Neuronal stem cell (in vitro differentiated cells): Measurements from ENCODE around the gene TIA1.
"Not testable (repeated sequence)": the region's sequence is repeated elsewhere in the genome, so short reads cannot be mapped to it uniquely, and the experiment has no call there.

Experiments used
- DNase-seq: peaks from one replicate; pipeline ENCODE4 v3.0.0-alpha.2; 2013; ENCODE audit warnings: low spot score
- H2AFZ ChIP-seq: one replicate; pipeline ENCODE4 v1.6.1; 2013; ENCODE audit warnings: mild to moderate bottlenecking, low read length, inconsistent platforms
- H2AK5ac ChIP-seq: 2 replicates; pipeline ENCODE4 v1.6.1; 2013; ENCODE audit warnings: low read depth, mild to moderate bottlenecking, inconsistent platforms, low read length, moderate library complexity, mixed read lengths
- H2BK120ac ChIP-seq: 2 replicates; pipeline ENCODE4 v1.6.1; 2013; ENCODE audit warnings: low read depth, mild to moderate bottlenecking, inconsistent platforms, low read length, moderate library complexity, mixed read lengths
- H2BK12ac ChIP-seq: one replicate; pipeline ENCODE4 v1.6.1; 2013; ENCODE audit warnings: low read length, inconsistent platforms
- H2BK15ac ChIP-seq: 2 replicates; pipeline ENCODE4 v1.6.1; 2013; ENCODE audit warnings: mild to moderate bottlenecking, low read length, inconsistent platforms, mixed read lengths
- H2BK5ac ChIP-seq: one replicate; pipeline ENCODE4 v1.6.1; 2013; ENCODE audit warnings: inconsistent platforms, mild to moderate bottlenecking, low read length, moderate library complexity
- H3K14ac ChIP-seq: one replicate; pipeline ENCODE4 v1.6.1; 2013; ENCODE audit warnings: low read length, inconsistent platforms
- H3K18ac ChIP-seq: 2 replicates; pipeline ENCODE4 v1.6.1; 2013; ENCODE audit warnings: low read length, inconsistent platforms
- H3K23ac ChIP-seq: 2 replicates; pipeline ENCODE4 v1.6.1; 2013; ENCODE audit warnings: low read depth, mild to moderate bottlenecking, mixed read lengths, low read length, inconsistent platforms; ENCODE audit not compliant: poor library complexity
- H3K27ac ChIP-seq: replicated peaks from 3 replicates; pipeline ENCODE4 v1.5.1; 2013; ENCODE audit warnings: low read length, inconsistent platforms
- H3K27me3 ChIP-seq, 3 experiments: 2 replicates each; pipeline ENCODE4 v1.6.1; 2013; ENCODE audit warnings: low read length in 3 of 3, mild to moderate bottlenecking in 2 of 3, inconsistent platforms in 1 of 3, low read depth in 1 of 3, mixed read lengths in 1 of 3, moderate library complexity in 1 of 3; ENCODE audit not compliant: control insufficient read depth in 3 of 3, insufficient read depth in 3 of 3
- H3K36me3 ChIP-seq, 2 donors: replicated peaks in 1 of 2; 2 replicates each; pipeline ENCODE4 v1.6.1; 2013; ENCODE audit warnings: low read length in 2 of 2; ENCODE audit not compliant: control insufficient read depth in 2 of 2, insufficient read depth in 2 of 2
- H3K4ac ChIP-seq: 2 replicates; pipeline ENCODE4 v1.6.1; 2013; ENCODE audit warnings: inconsistent platforms, mild to moderate bottlenecking, low read length, moderate library complexity
- H3K4me1 ChIP-seq, 2 donors: 1 replicate in 1 of 2; 2 replicates in 1 of 2; pipeline ENCODE4 v1.6.1; 2013; ENCODE audit warnings: low read length in 2 of 2, low read depth in 1 of 2; ENCODE audit not compliant: control insufficient read depth in 2 of 2, insufficient read depth in 1 of 2
- H3K4me2 ChIP-seq: one replicate; pipeline ENCODE4 v1.6.1; 2013; ENCODE audit warnings: mild to moderate bottlenecking, low read length, inconsistent platforms; ENCODE audit not compliant: insufficient read depth, poor library complexity, severe bottlenecking
- H3K4me3 ChIP-seq, 2 donors: 2 replicates each; pipeline ENCODE4 v1.5.1; 2013; ENCODE audit warnings: low read length in 2 of 2, mild to moderate bottlenecking in 2 of 2, inconsistent platforms in 1 of 2, moderate library complexity in 1 of 2
- H3K79me1 ChIP-seq: one replicate; pipeline ENCODE4 v1.6.1; 2013; ENCODE audit warnings: low read depth, mild to moderate bottlenecking, inconsistent platforms, low read length, moderate library complexity
- H3K9ac ChIP-seq: one replicate; pipeline ENCODE4 v1.6.1; 2013; ENCODE audit warnings: mild to moderate bottlenecking, low read depth, low read length, inconsistent platforms; ENCODE audit not compliant: poor library complexity
- H3K9me3 ChIP-seq, 2 donors: replicated peaks in 1 of 2; 2 replicates each; pipeline versions ENCODE3 to v1.6.1; 2013; ENCODE audit warnings: low read length in 2 of 2, mild to moderate bottlenecking in 2 of 2, inconsistent platforms in 1 of 2, low read depth in 1 of 2, mixed read lengths in 1 of 2, moderate library complexity in 1 of 2; ENCODE audit not compliant: control insufficient read depth in 2 of 2, insufficient read depth in 1 of 2
- H4K8ac ChIP-seq: one replicate; pipeline ENCODE4 v1.6.1; 2013; ENCODE audit warnings: low read depth, mild to moderate bottlenecking, inconsistent platforms, low read length, moderate library complexity
- H4K91ac ChIP-seq: one replicate; pipeline ENCODE4 v1.6.1; 2013; ENCODE audit warnings: low read length, low read depth, mild to moderate bottlenecking, inconsistent platforms; ENCODE audit not compliant: poor library complexity
- WGBS, 2 donors: extraction: QIAGEN DNeasy Blood & Tissue Kit; methylation state at CpG; one replicate each; pipeline ENCODE4 v1.1.7; 2013; ENCODE audit warnings: missing lambda C conversion rate in 2 of 2, mixed read lengths in 1 of 2; ENCODE audit not compliant: insufficient read length in 2 of 2, insufficient replicate concordance in 1 of 2; ENCODE audit errors: extremely low coverage in 2 of 2; 5-methylcytosine and 5-hydroxymethylcytosine counted together

TIA1 gene

GRCh38 chr2:70190418-70191243, 57.8 kb downstream of the TIA1 start, which contains the start of gene C2orf42:
Gene C2orf42 (minus strand): TSS chr2:70191019. CDS start chr2:70181985, 9,034 bp downstream.
- Histone ChIP-seq H3K4me1 (no peaks in the 10 kb centered on the region), H3K23ac (peak within 1 kb of the TSS; percentile 82), H2BK12ac (no peak within 1 kb of the TSS), H3K9ac (peak within 1 kb of the TSS; percentile 96), H4K91ac (no peak within 1 kb of the TSS), H3K36me3 (no peaks in the 10 kb centered on the region), H2AFZ (peak within 1 kb of the TSS; percentile 89), H2BK15ac (peak within 1 kb of the TSS; percentile 43), H3K4ac (no peak within 1 kb of the TSS), H2BK120ac (peak within 1 kb of the TSS; percentile 62), H3K14ac (peak within 1 kb of the TSS; percentile 98), H3K27ac (peak within 1 kb of the TSS; percentile 89), H3K27me3 (no peaks in the 10 kb centered on the region), H2AK5ac (no peak within 1 kb of the TSS), H3K4me2 (peak within 1 kb of the TSS; percentile 63), H3K79me1 (no peaks in the 10 kb centered on the region), H4K8ac (no peak within 1 kb of the TSS), H3K9me3 (no peaks in the 10 kb centered on the region), H3K18ac (peak within 1 kb of the TSS; percentile 100), H3K4me3 (peak within 1 kb of the TSS; percentile 66 to 97), H2BK5ac (no peak within 1 kb of the TSS)
- peak; percentile 87 for DNase-seq
- WGBS, 2 donors, result no CpG with 5 or more reads among the region's 60 CpGs

- Histone ChIP-seq H3K14ac (no peak overlapping the region), H3K79me1 (no peaks in the 10 kb centered on the region), H3K4me2 (no peak overlapping the region), H3K4me1 (no peaks in the 10 kb centered on the region), H2BK15ac (no peak overlapping the region), H2AFZ (no peak overlapping the region), H3K9ac (no peak overlapping the region), H2BK120ac (no peak overlapping the region), H3K18ac (no peak overlapping the region), H3K9me3 (no peaks in the 10 kb centered on the region), H3K27ac (no peak overlapping the region), H2AK5ac (no peak overlapping the region), H2BK12ac (no peak overlapping the region), H4K8ac (no peak overlapping the region), H2BK5ac (no peak overlapping the region), H3K27me3 (no peaks in the 10 kb centered on the region), H3K23ac (no peak overlapping the region), H3K4ac (no peak overlapping the region), H3K4me3 (no peak overlapping the region), H3K36me3 (no peaks in the 10 kb centered on the region), H4K91ac (no peak overlapping the region)
- no CpG with 5 or more reads among the region's 5 CpGs for WGBS, 2 donors
- no peak for DNase-seq
Observed at GRCh38 chr2:70188460-70188859, 60.0 kb downstream of the TIA1 start.

- H3K27me3 ChIP-seq, H3K14ac ChIP-seq, H2BK12ac ChIP-seq, H3K4ac ChIP-seq, H3K9ac ChIP-seq, H2BK120ac ChIP-seq, H2BK5ac ChIP-seq, H3K79me1 ChIP-seq, H2AK5ac ChIP-seq, H3K36me3 ChIP-seq, H3K18ac ChIP-seq, H3K4me3 ChIP-seq, H3K4me2 ChIP-seq, H4K91ac ChIP-seq, H3K9me3 ChIP-seq, H2AFZ ChIP-seq, H3K27ac ChIP-seq, H2BK15ac ChIP-seq, H4K8ac ChIP-seq, H3K4me1 ChIP-seq, DNase-seq, H3K23ac ChIP-seq: not testable (repeated sequence)
- WGBS, 2 donors, result no CpG with 5 or more reads among the region's 9 CpGs
Observed at GRCh38 chr2:70187170-70187569, 61.3 kb downstream of the TIA1 start.

GRCh38 chr2:70182689-70183088, 65.7 kb downstream of the TIA1 start:
- Histone ChIP-seq H2AK5ac (no peak overlapping the region), H3K4me2 (no peak overlapping the region), H4K91ac (no peak overlapping the region), H2BK12ac (no peak overlapping the region), H3K9ac (no peak overlapping the region), H3K4me3 (no peak overlapping the region), H2BK15ac (no peak overlapping the region), H2BK5ac (no peak overlapping the region), H3K79me1 (peaks cover 2% of the 10 kb centered on the region), H3K4ac (no peak overlapping the region), H3K27me3 (no peaks in the 10 kb centered on the region), H3K18ac (no peak overlapping the region), H2AFZ (no peak overlapping the region), H2BK120ac (no peak overlapping the region), H3K9me3 (no peaks in the 10 kb centered on the region), H3K23ac (no peak overlapping the region), H3K14ac (no peak overlapping the region), H3K27ac (no peak overlapping the region), H4K8ac (no peak overlapping the region), H3K36me3 (peaks cover 8 to 43% of the 10 kb centered on the region in 2 donors), H3K4me1 (no peaks in the 10 kb centered on the region)
- DNase-seq, result no peak
- WGBS, 2 donors, result no CpG with 5 or more reads among the region's 4 CpGs
